Stimulated activated naive CD8-positive, alpha-beta T cell treated with anti-CD3 and anti-CD28 coated beads, Interleukin-15, amount 100 ng/mL, for 72 hours (primary cell): ENCODE measurements around the gene CEACAM20.
"Not testable (repeated sequence)": the region's sequence is repeated elsewhere in the genome, so short reads cannot be mapped to it uniquely, and the experiment has no call there.

Experiments used
- ATAC-seq: fragments of 150-1000 bp; cut with Tn5 transposase; 2 replicates; pipeline ENCODE4 v1.10.0; 2021; ENCODE audit warnings: mild to moderate bottlenecking, moderate library complexity
- DNase-seq, 2 donors: peaks; one replicate each; pipeline ENCODE4 v3.0.0; 2021 to 2022
- H3K27ac Mint-ChIP-seq, 2 donors: one replicate each; pipeline ENCODE4 v1.8.0; 2022; ENCODE audit warnings: mild to moderate bottlenecking in 2 of 2, mixed read lengths in 2 of 2, moderate library complexity in 2 of 2
- H3K27me3 Mint-ChIP-seq: one replicate; pipeline ENCODE4 v1.8.0; 2022; ENCODE audit warnings: mixed read lengths
- H3K4me1 Mint-ChIP-seq: one replicate; pipeline ENCODE4 v1.8.0; 2022; ENCODE audit warnings: mild to moderate bottlenecking, mixed read lengths
- H3K4me3 Mint-ChIP-seq, 2 donors: one replicate each; pipeline ENCODE4 v1.8.0; 2022; ENCODE audit warnings: mild to moderate bottlenecking in 2 of 2, mixed read lengths in 2 of 2, moderate library complexity in 1 of 2
- H3K9me3 Mint-ChIP-seq, 2 donors: one replicate each; pipeline ENCODE4 v1.8.0; 2022; ENCODE audit warnings: mixed read lengths in 2 of 2

Gene CEACAM20

DNA sequence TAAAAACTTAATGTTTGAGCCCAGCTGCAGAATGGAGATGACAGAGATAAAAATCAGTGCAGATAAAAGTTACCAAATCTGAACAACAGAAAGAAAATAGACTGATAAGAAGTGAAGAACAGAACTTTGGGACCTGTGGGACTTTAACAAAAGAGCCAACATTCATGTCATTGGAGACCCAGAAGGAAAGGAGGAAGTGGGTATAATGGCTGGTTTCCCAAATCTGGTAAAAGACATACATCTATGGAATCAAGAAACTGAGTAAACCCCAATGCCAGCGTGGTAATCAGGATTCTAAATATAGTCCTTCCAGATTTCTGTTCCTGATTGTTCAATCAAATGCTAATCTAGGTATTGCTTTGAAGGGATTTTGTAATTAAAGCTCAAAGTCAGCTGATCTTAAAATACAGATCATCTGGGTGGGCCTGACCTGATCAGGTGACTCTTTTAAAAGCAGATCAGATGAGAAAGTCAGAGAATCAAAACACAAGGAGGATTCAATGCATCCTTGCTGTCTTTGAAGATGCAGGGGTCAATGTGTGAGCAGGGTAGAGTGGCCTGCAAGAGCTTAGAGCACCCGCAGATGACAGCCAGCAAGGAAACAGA is 25.3 kb upstream of the CEACAM20 start:
- no peak overlapping the region for H3K4me3 Mint-ChIP-seq
- H3K27ac Mint-ChIP-seq, result no peak overlapping the region
- ATAC-seq, result no peak
- H3K9me3 Mint-ChIP-seq, result peaks cover 0 to 6% of the 10 kb centered on the region in 2 donors
- H3K4me1 Mint-ChIP-seq, result peaks cover 14% of the 10 kb centered on the region
- no peak for DNase-seq
- peaks cover 15% of the 10 kb centered on the region for H3K27me3 Mint-ChIP-seq

- H3K27me3 Mint-ChIP-seq, result peaks cover 15% of the 10 kb centered on the region
- DNase-seq (no peak), ATAC-seq (no peak)
- peaks cover 4 to 6% of the 10 kb centered on the region in 2 donors for H3K9me3 Mint-ChIP-seq
- H3K4me1 Mint-ChIP-seq, result peaks cover 14% of the 10 kb centered on the region
- H3K27ac Mint-ChIP-seq, result peak overlapping the region in 1 of 2 donors; percentile 46
- peak overlapping the region in 1 of 2 donors; percentile 47 for H3K4me3 Mint-ChIP-seq
Observed at GRCh38 chr19:44553478-44554171, 24.1 kb upstream of the CEACAM20 start.

- DNase-seq (peak; percentile 56 to 63), ATAC-seq (peak; percentile 67)
- Mint-ChIP-seq H3K27ac (no peak overlapping the region), H3K27me3 (peaks cover 15% of the 10 kb centered on the region), H3K9me3 (peaks cover 6 to 15% of the 10 kb centered on the region in 2 donors), H3K4me3 (no peak overlapping the region), H3K4me1 (peaks cover 14% of the 10 kb centered on the region)
Observed at GRCh38 chr19:44552324-44552723, 22.8 kb upstream of the CEACAM20 start.

- Mint-ChIP-seq H3K4me3 (no peak overlapping the region), H3K9me3 (peaks cover 11 to 19% of the 10 kb centered on the region in 2 donors), H3K27ac (no peak overlapping the region), H3K4me1 (peaks cover 14% of the 10 kb centered on the region), H3K27me3 (peaks cover 15% of the 10 kb centered on the region)
- no peak for DNase-seq
- ATAC-seq, result no peak
Observed at GRCh38 chr19:44551850-44552249, 22.4 kb upstream of the CEACAM20 start.

DNA sequence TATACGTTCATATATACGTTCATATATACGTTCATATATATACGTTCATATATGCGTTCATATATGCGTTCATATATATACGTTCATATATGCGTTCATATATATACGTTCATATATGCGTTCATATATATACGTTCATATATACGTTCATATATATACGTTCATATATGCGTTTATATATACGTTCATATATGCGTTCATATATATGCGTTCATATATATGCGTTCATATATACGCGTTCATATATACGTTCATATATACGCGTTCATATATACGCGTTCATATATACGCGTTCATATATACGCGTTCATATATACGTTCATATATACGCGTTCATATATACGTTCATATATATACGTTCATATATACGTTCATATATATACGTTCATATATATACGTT is 21.5 kb upstream of the CEACAM20 start:
- not testable (repeated sequence) for H3K27ac Mint-ChIP-seq, DNase-seq, ATAC-seq, H3K27me3 Mint-ChIP-seq, H3K4me3 Mint-ChIP-seq
- H3K4me1 Mint-ChIP-seq, result peaks cover 14% of the 10 kb centered on the region
- H3K9me3 Mint-ChIP-seq, result peaks cover 11 to 19% of the 10 kb centered on the region in 2 donors

DNA sequence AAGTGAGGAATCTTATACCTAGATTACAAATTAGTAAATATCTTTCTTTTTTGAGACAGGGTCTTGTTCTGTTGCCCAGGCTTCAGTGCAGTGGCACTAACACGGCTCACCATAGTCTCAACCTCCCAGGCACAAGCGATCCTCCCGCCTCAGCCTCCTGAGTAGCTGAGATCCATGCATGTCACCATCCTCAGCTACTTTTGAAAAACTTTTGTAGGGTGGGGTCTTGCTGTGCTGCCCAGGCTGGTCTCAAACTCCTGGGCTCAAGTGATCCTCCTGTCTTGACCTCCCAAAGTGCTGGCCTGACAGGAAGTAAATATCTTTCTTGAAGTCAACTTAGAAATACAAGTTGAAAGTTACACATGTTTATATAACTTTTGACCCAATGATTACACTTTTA is 20.0 kb upstream of the CEACAM20 start:
- ATAC-seq (no peak), DNase-seq (no peak)
- no peak overlapping the region for H3K27ac Mint-ChIP-seq
- peaks cover 6% of the 10 kb centered on the region for H3K27me3 Mint-ChIP-seq
- peaks cover 14% of the 10 kb centered on the region for H3K4me1 Mint-ChIP-seq
- no peak overlapping the region for H3K4me3 Mint-ChIP-seq
- peaks cover 12 to 19% of the 10 kb centered on the region in 2 donors for H3K9me3 Mint-ChIP-seq

GRCh38 chr19:44548736-44549135 is 19.3 kb upstream of the CEACAM20 start:
- no peak for ATAC-seq

GRCh38 chr19:44544031-44544430 is 14.6 kb upstream of the CEACAM20 start:
- Mint-ChIP-seq H3K9me3 (peaks cover 31 to 32% of the 10 kb centered on the region in 2 donors), H3K27me3 (peaks cover 21% of the 10 kb centered on the region), H3K4me3 (no peak overlapping the region), H3K27ac (no peak overlapping the region), H3K4me1 (no peaks in the 10 kb centered on the region)
- ATAC-seq (no peak), DNase-seq (no peak)

More at GRCh38 chr19:44548736-44549135, 19.3 kb upstream of the CEACAM20 start:
- no peak for DNase-seq
- H3K27ac Mint-ChIP-seq, result no peak overlapping the region
- H3K4me3 Mint-ChIP-seq, result no peak overlapping the region
- H3K9me3 Mint-ChIP-seq, result peaks cover 20 to 25% of the 10 kb centered on the region in 2 donors
- peaks cover 11% of the 10 kb centered on the region for H3K4me1 Mint-ChIP-seq
- peaks cover 9% of the 10 kb centered on the region for H3K27me3 Mint-ChIP-seq

DNA sequence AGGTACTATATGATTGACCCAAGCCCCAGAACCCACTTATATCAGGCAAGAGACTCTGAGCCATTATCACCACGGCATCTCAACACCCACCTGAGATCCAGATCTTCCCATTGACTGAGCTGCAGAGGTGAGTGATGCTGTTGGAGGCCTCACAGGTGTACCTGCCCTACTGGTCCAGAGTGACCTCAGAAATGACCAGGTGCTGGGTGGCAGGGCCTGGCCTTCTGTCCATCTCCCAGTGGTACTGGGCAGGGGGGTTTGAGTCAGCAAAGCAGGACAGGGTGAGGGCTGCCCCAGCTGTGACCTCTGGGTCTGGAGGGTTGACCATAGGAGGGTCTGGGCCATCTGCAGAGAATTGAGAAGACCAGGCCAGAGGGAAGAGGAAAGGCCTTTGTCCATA is 13.2 kb upstream of the CEACAM20 start:
- Mint-ChIP-seq H3K4me1 (no peaks in the 10 kb centered on the region), H3K27me3 (peaks cover 21% of the 10 kb centered on the region), H3K9me3 (peaks cover 27 to 33% of the 10 kb centered on the region in 2 donors), H3K27ac (no peak overlapping the region), H3K4me3 (no peak overlapping the region)
- ATAC-seq, result no peak
- DNase-seq, result no peak

- DNase-seq (no peak), ATAC-seq (no peak)
- Mint-ChIP-seq H3K9me3 (peaks cover 30 to 32% of the 10 kb centered on the region in 2 donors), H3K27me3 (peaks cover 21% of the 10 kb centered on the region), H3K4me3 (no peak overlapping the region), H3K4me1 (no peaks in the 10 kb centered on the region), H3K27ac (no peak overlapping the region)
Observed at GRCh38 chr19:44540736-44541135, 11.3 kb upstream of the CEACAM20 start.

GRCh38 chr19:44539991-44540390 is 10.5 kb upstream of the CEACAM20 start:
- Mint-ChIP-seq H3K4me1 (no peaks in the 10 kb centered on the region), H3K4me3 (no peak overlapping the region), H3K27ac (no peak overlapping the region), H3K27me3 (peaks cover 21% of the 10 kb centered on the region), H3K9me3 (peaks cover 38 to 40% of the 10 kb centered on the region in 2 donors)
- no peak for DNase-seq
- no peak for ATAC-seq

GRCh38 chr19:44539236-44539826 is 9.9 kb upstream of the CEACAM20 start:
- H3K4me1 Mint-ChIP-seq, result no peaks in the 10 kb centered on the region
- H3K27ac Mint-ChIP-seq, result no peak overlapping the region
- DNase-seq (no peak), ATAC-seq (no peak)
- H3K27me3 Mint-ChIP-seq, result peaks cover 18% of the 10 kb centered on the region
- H3K9me3 Mint-ChIP-seq, result peaks cover 37 to 40% of the 10 kb centered on the region in 2 donors
- no peak overlapping the region for H3K4me3 Mint-ChIP-seq

- H3K9me3 Mint-ChIP-seq, result peaks cover 27 to 37% of the 10 kb centered on the region in 2 donors
Observed at GRCh38 chr19:44535361-44535760, 5.9 kb upstream of the CEACAM20 start.

GRCh38 chr19:44532819-44533218 is 3.3 kb upstream of the CEACAM20 start:
- Mint-ChIP-seq H3K4me3 (no peak overlapping the region), H3K4me1 (no peaks in the 10 kb centered on the region), H3K27me3 (peaks cover 17% of the 10 kb centered on the region), H3K9me3 (peaks cover 32 to 37% of the 10 kb centered on the region in 2 donors), H3K27ac (no peak overlapping the region)
- DNase-seq (no peak), ATAC-seq (no peak)

More at GRCh38 chr19:44535361-44535760, 5.9 kb upstream of the CEACAM20 start:
- peak overlapping the region in 1 of 2 donors; percentile 59 for H3K27ac Mint-ChIP-seq
- H3K4me1 Mint-ChIP-seq, ATAC-seq, H3K4me3 Mint-ChIP-seq, H3K27me3 Mint-ChIP-seq, DNase-seq: not testable (repeated sequence)

DNA sequence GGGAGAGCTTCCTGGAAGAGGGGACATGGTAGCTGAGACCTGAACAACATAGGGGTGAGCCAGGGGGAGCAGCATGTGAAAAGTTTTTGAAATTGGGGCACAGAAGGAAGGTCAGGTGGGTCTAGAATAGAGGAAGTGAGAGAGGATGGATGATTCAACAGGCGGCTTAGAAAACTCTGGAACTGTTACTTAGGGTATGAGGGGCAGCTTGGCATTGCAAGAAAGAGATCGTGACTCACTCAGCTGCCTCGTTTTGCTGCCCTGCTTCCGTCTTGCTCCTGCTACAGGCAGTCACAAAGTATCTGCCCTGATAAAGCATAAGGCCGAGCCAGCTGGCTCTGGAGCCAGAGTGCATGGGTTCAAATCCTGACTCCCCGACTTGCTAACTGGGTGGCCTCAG is 1.3 kb upstream of the CEACAM20 start:
- no peak overlapping the region for H3K4me3 Mint-ChIP-seq
- no peaks in the 10 kb centered on the region for H3K4me1 Mint-ChIP-seq
- peaks cover 27 to 30% of the 10 kb centered on the region in 2 donors for H3K9me3 Mint-ChIP-seq
- H3K27ac Mint-ChIP-seq, result no peak overlapping the region
- DNase-seq (no peak), ATAC-seq (no peak)
- H3K27me3 Mint-ChIP-seq, result peaks cover 17% of the 10 kb centered on the region

GRCh38 chr19:44527554-44527953 is 1.9 kb downstream of the CEACAM20 start:
- ATAC-seq, result no peak
- Mint-ChIP-seq H3K4me1 (no peaks in the 10 kb centered on the region), H3K27me3 (peaks cover 9% of the 10 kb centered on the region), H3K27ac (no peak overlapping the region), H3K9me3 (peaks cover 9 to 14% of the 10 kb centered on the region in 2 donors), H3K4me3 (no peak overlapping the region)
- DNase-seq, result no peak
